ENCODE measurements around the gene ARHGEF40. TPM values are rescaled to one million over a fixed set of nuclear protein-coding genes. Genes with fewer than 3 reads are reported as not detected.

Gene ARHGEF40
- total RNA-seq, 1 experiment from 2014 or later: 74.2 TPM

- peak overlapping the region; percentile 45 for H3K4me3 Mint-ChIP-seq
- ATAC-seq: peak; percentile 49
Observed at GRCh38 chr14:21106498-21107282, 36.6 kb downstream of the ARHGEF40 start.

GRCh38 chr14:21107283-21107800 is 37.2 kb downstream of the ARHGEF40 start:
- no peak overlapping the region for H3K27ac Mint-ChIP-seq
- no peaks in the 10 kb centered on the region for H3K9me3 Mint-ChIP-seq
- no peaks in the 10 kb centered on the region for H3K36me3 Mint-ChIP-seq

More at GRCh38 chr14:21106498-21107282, 36.6 kb downstream of the ARHGEF40 start:
- Mint-ChIP-seq H3K27me3 (ENCODE audit: low read depth) (no peaks in the 10 kb centered on the region), H3K9me3 (no peaks in the 10 kb centered on the region), H3K27ac (peak overlapping the region; percentile 47; the same call in 1 of the 2 replicates), H3K36me3 (no peaks in the 10 kb centered on the region), H3K4me1 (peaks cover 59% of the 10 kb centered on the region)
- no peak for TF ChIP-seq ZNF396 (CRISPR knock-in tag; IDR thresholded peaks at IDR 0.05; ENCODE audit: borderline replicate concordance)
- peak; percentile 54 for TF ChIP-seq CTCF (IDR thresholded peaks at IDR 0.05)
- DNase-seq (ENCODE audit: low spot score): peak; percentile 85
- ChIA-PET POLR2A (interaction anchor here (1.8 kb wide), 1 partner anchor 35 kb away, joined by 7 read pairs; no protein-coding TSS in a partner anchor), CTCF (interaction anchor here (0.6 to 8.6 kb wide), 13 partner anchors 12 to 108 kb away, joined by 3 to 321 read pairs (median 11); partner anchors contain the start of genes ARHGEF40 and SLC39A2)

More at GRCh38 chr14:21107283-21107800, 37.2 kb downstream of the ARHGEF40 start:
- DNase-seq (ENCODE audit: low spot score): no peak
- H3K4me3 Mint-ChIP-seq: no peak overlapping the region
- no peak for ATAC-seq
- no peaks in the 10 kb centered on the region for H3K27me3 Mint-ChIP-seq (ENCODE audit: low read depth)
- TF ChIP-seq CDX4 (CRISPR knock-in tag; IDR thresholded peaks at IDR 0.05; ENCODE audit: borderline replicate concordance) (no peak), ZSCAN18 (CRISPR knock-in tag; IDR thresholded peaks at IDR 0.05) (no peak), MYBL2 (CRISPR knock-in tag; IDR thresholded peaks at IDR 0.05) (no peak), MAX (CRISPR knock-in tag; IDR thresholded peaks at IDR 0.05) (no peak), ZNF512 (CRISPR knock-in tag; IDR thresholded peaks at IDR 0.05; ENCODE audit: borderline replicate concordance) (no peak), RELA (CRISPR knock-in tag; IDR thresholded peaks at IDR 0.05; ENCODE audit: borderline replicate concordance) (no peak), ZNF532 (CRISPR knock-in tag; IDR thresholded peaks at IDR 0.05; ENCODE audit: borderline replicate concordance) (no peak), ZBTB43 (CRISPR knock-in tag; IDR thresholded peaks at IDR 0.05) (no peak), JAZF1 (CRISPR knock-in tag; IDR thresholded peaks at IDR 0.05) (no peak), ZMAT4 (CRISPR knock-in tag; IDR thresholded peaks at IDR 0.05) (no peak), TEAD4 (CRISPR knock-in tag; IDR thresholded peaks at IDR 0.05) (no peak), NFATC4 (CRISPR knock-in tag; IDR thresholded peaks at IDR 0.05) (no peak), ATF6 (CRISPR knock-in tag; IDR thresholded peaks at IDR 0.05) (no peak)
- POLR2A ChIA-PET: interaction anchor here (1.8 kb wide), 1 partner anchor 36 kb away, joined by 7 read pairs; no protein-coding TSS in a partner anchor
- CTCF ChIA-PET: interaction anchor here (0.5 to 8.6 kb wide), 11 partner anchors 13 to 108 kb away, joined by 3 to 321 read pairs (median 5); partner anchors contain the start of genes ARHGEF40 and SLC39A2
- peaks cover 53% of the 10 kb centered on the region for H3K4me1 Mint-ChIP-seq

All from WTC11 (cell line).